SK-N-SH (cell line): ENCODE measurements around the gene CTSF. TPM values are rescaled to one million over a fixed set of nuclear protein-coding genes. Genes with fewer than 3 reads are reported as not detected.

ENCODE experiments used
- CTCF ChIA-PET: fragments of 300-600, 350-600 bp; formaldehyde crosslinking; extraction: SDS; loops from one replicate; lab custom pipeline; 2021; lab: Yijun Ruan, JAX
- POLR2A ChIA-PET: fragments of 350-600 bp; sonication (Branson Sonifier 250); formaldehyde crosslinking; extraction: SDS; loops from one replicate; lab custom pipeline; 2020; ENCODE audit warnings: antibody characterized with exemption, inconsistent platforms; lab: Yijun Ruan, JAX
- DNase-seq: peaks from one replicate; pipeline ENCODE4 v3.0.0; 2012
- H2AFZ ChIP-seq: fragments of 200-600 bp; sonication (generic); 2 replicates; pipeline ENCODE4 v1.8.1; 2016; ENCODE audit warnings: antibody characterized with exemption, mild to moderate bottlenecking, low read depth
- H3F3A ChIP-seq: fragments of 200-600 bp; sonication (generic); replicated peaks from 2 replicates; pipeline ENCODE3; 2016; ENCODE audit warnings: antibody characterized with exemption, mild to moderate bottlenecking; ENCODE audit not compliant: insufficient read depth
- H3K27ac ChIP-seq, 2 experiments: fragments of 200-500 bp in 1 of 2; fragments of 200-600 bp in 1 of 2; sonication (Bioruptor generic) in 1 of 2; sonication (generic), shearing (Covaris generic) in 1 of 2; 2 replicates each; pipeline versions ENCODE4 v1.5.1 to v1.6.1; 2014 to 2016; ENCODE audit warnings: low read depth in 2 of 2, inconsistent platforms in 1 of 2, low read length in 1 of 2, mild to moderate bottlenecking in 1 of 2, mixed read lengths in 1 of 2
- H3K27me3 ChIP-seq: fragments of 200-600 bp; sonication (generic), shearing (Covaris generic); 2 replicates; pipeline ENCODE4 v1.6.1; 2016; ENCODE audit warnings: mixed run types; ENCODE audit not compliant: insufficient read depth
- H3K36me3 ChIP-seq, 2 experiments: fragments of 200-500 bp in 1 of 2; fragments of 200-600 bp in 1 of 2; sonication (Bioruptor generic) in 1 of 2; sonication (generic) in 1 of 2; replicated peaks in 1 of 2; 2 replicates each; pipeline versions ENCODE3 to v1.5.1; 2014 to 2016; ENCODE audit warnings: low read length in 1 of 2, mild to moderate bottlenecking in 1 of 2; ENCODE audit not compliant: insufficient read depth in 2 of 2, control insufficient read depth in 1 of 2
- H3K4me1 ChIP-seq, 2 experiments: fragments of 200-500 bp in 1 of 2; fragments of 200-600 bp in 1 of 2; sonication (Bioruptor generic) in 1 of 2; sonication (generic), shearing (Covaris generic) in 1 of 2; 2 replicates each; pipeline versions ENCODE4 v1.5.1 to v1.6.1; 2014 to 2016; ENCODE audit warnings: low read depth in 1 of 2, low read length in 1 of 2, mixed run types in 1 of 2; ENCODE audit not compliant: insufficient read depth in 2 of 2, control insufficient read depth in 1 of 2
- H3K4me2 ChIP-seq: fragments of 200-600 bp; sonication (generic), shearing (Covaris generic); 2 replicates; pipeline ENCODE4 v1.6.1; 2017; ENCODE audit warnings: mixed run types
- H3K4me3 ChIP-seq, 2 experiments: fragments of 200-500 bp in 1 of 2; fragments of 200-600 bp in 1 of 2; sonication (Bioruptor generic) in 1 of 2; sonication (generic), shearing (Covaris generic) in 1 of 2; 2 replicates each; pipeline versions ENCODE4 v1.5.1 to v1.8.1; 2014 to 2016; ENCODE audit warnings: low read depth in 2 of 2, inconsistent platforms in 1 of 2, low read length in 1 of 2, mild to moderate bottlenecking in 1 of 2, mixed read lengths in 1 of 2, moderate library complexity in 1 of 2
- H3K79me2 ChIP-seq: fragments of 200-600 bp; sonication (generic); 2 replicates; pipeline ENCODE4 v1.8.1; 2017; ENCODE audit warnings: mild to moderate bottlenecking; ENCODE audit not compliant: insufficient read depth
- H3K9ac ChIP-seq: fragments of 200-600 bp; sonication (generic); 2 replicates; pipeline ENCODE4 v1.6.1; 2017; ENCODE audit warnings: mixed run types
- H3K9me2 ChIP-seq: fragments of 200-600 bp; sonication (generic); 2 replicates; pipeline ENCODE4 v1.6.1; 2017; ENCODE audit warnings: mixed run types
- H3K9me3 ChIP-seq: fragments of 200-600 bp; sonication (generic); 2 replicates; pipeline ENCODE4 v1.6.1; 2017; ENCODE audit warnings: mixed run types, mild to moderate bottlenecking, moderate library complexity
- H4K20me1 ChIP-seq: fragments of 200-600 bp; sonication (generic); 2 replicates; pipeline ENCODE4 v1.6.1; 2017; ENCODE audit warnings: mild to moderate bottlenecking, mixed run types; ENCODE audit not compliant: insufficient read depth
- ELF1 ChIP-seq: IDR thresholded peaks from 2 replicates; pipeline ENCODE4 v1.4.0; 2012
- FOSL2 ChIP-seq: IDR thresholded peaks from 2 replicates; pipeline ENCODE4 v1.4.0; 2012; ENCODE audit warnings: low read depth, mild to moderate bottlenecking, moderate library complexity, borderline replicate concordance
- FOXJ3 ChIP-seq: sonication (generic); formaldehyde crosslinking; IDR thresholded peaks from 2 replicates; pipeline ENCODE4 v1.5.1; 2020; ENCODE audit warnings: mild to moderate bottlenecking, missing genetic modification reagents
- FOXM1 ChIP-seq: IDR thresholded peaks from 2 replicates; pipeline ENCODE4 v1.4.0; 2012; ENCODE audit warnings: low read depth, mild to moderate bottlenecking
- GABPA ChIP-seq: IDR thresholded peaks from 2 replicates; pipeline ENCODE4 v1.4.0; 2012; ENCODE audit warnings: low read depth, mild to moderate bottlenecking
- JUND ChIP-seq: IDR thresholded peaks from 2 replicates; pipeline ENCODE4 v1.4.0; 2012
- MEF2A ChIP-seq: IDR thresholded peaks from 2 replicates; pipeline ENCODE4 v1.4.0; 2012; ENCODE audit warnings: low read depth, borderline replicate concordance
- MXI1 ChIP-seq: IDR thresholded peaks from 2 replicates; pipeline ENCODE4 v1.6.1; 2012; ENCODE audit warnings: mild to moderate bottlenecking, low read depth, low read length, improper control_type of control experiment
- NRF1 ChIP-seq: IDR thresholded peaks from 2 replicates; pipeline ENCODE4 v1.6.1; 2012; ENCODE audit warnings: low read depth, mild to moderate bottlenecking, low read length
- RAD21 ChIP-seq: IDR thresholded peaks from 2 replicates; pipeline ENCODE4 v1.6.1; 2012; ENCODE audit warnings: mild to moderate bottlenecking, low read length
- RCOR1 ChIP-seq: fragments of 150-350 bp; IDR thresholded peaks from 2 replicates; pipeline ENCODE4 v1.6.1; 2017; ENCODE audit warnings: antibody characterized with exemption, low read length
- RFX5 ChIP-seq: IDR thresholded peaks from 2 replicates; pipeline ENCODE4 v1.6.1; 2012; ENCODE audit warnings: mild to moderate bottlenecking, improper control_type of control experiment, low read length
- RXRA ChIP-seq: IDR thresholded peaks from 2 replicates; pipeline ENCODE4 v1.4.0; 2012; ENCODE audit warnings: low read depth, mild to moderate bottlenecking, borderline replicate concordance
- SMC3 ChIP-seq: IDR thresholded peaks from 2 replicates; pipeline ENCODE4 v1.6.1; 2012; ENCODE audit warnings: low read depth, low read length, improper control_type of control experiment
- TAF1 ChIP-seq: IDR thresholded peaks from 2 replicates; pipeline ENCODE4 v1.6.1; 2012; ENCODE audit warnings: low read depth, mild to moderate bottlenecking, low read length, moderate library complexity, borderline replicate concordance
- TCF12 ChIP-seq: IDR thresholded peaks from 2 replicates; pipeline ENCODE4 v1.4.0; 2012
- YY1 ChIP-seq: IDR thresholded peaks from 2 replicates; pipeline ENCODE4 v1.4.0; 2012; ENCODE audit warnings: low read depth, mild to moderate bottlenecking
- WGBS: methylation state at CpG from one replicate; pipeline ENCODE4 v1.1.6; 2017; ENCODE audit warnings: low lambda C conversion rate; 5-methylcytosine and 5-hydroxymethylcytosine counted together
- polyA plus RNA-seq, 3 experiments: library from polyadenylated mRNA; depleted of rRNA; stranded (reverse); fragments of >200 nt; gene quantifications; 2 replicates each; pipeline ENCODE4 v1.2.3, GENCODE V29; 2012
- TF ChIP-seq, protein P1 (sequence below): IDR thresholded peaks from 2 replicates; pipeline ENCODE4 v1.4.0; 2012; ENCODE audit warnings: low read depth, borderline replicate concordance
- TF ChIP-seq, protein P2 (sequence below): fragments of 150-350 bp; IDR thresholded peaks from 2 replicates; pipeline ENCODE4 v1.6.1; 2016; ENCODE audit warnings: mild to moderate bottlenecking, low read depth, low read length
- TF ChIP-seq, protein P3 (sequence below): IDR thresholded peaks from 2 replicates; pipeline ENCODE4 v1.4.0; 2012; ENCODE audit warnings: low read depth
- TF ChIP-seq, protein P4 (sequence below): IDR thresholded peaks from 2 replicates; pipeline ENCODE4 v1.4.0; 2012; ENCODE audit warnings: low read depth, borderline replicate concordance

CTSF gene
- polyA plus RNA-seq, 1 of the 3 experiments (the other 2 are of a cell fraction) = 57.2 TPM

DNA sequence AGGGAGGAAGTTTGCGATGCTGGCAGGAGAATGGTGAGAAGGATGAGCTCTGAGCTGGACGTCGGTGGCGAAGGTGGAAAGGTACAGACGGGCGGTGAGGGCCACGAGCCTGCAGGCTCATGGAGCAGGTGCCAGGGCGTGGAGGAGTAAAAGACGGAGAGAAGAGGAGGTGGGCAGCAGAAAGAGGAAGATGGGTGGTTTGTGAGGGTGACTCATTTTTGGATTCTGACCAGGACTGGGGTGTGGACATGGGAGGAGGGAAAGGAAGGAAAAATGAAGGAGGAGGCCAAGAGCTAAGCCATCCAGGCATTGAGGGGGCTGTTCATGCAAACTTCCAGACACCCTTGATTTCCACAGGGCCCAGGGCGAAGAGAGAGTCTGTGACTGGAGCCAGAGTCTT lies 26.0 kb downstream of the CTSF start:
- Histone ChIP-seq H3K4me1 (peaks cover 0 to 10% of the 10 kb centered on the region in 2 experiments; a peak in 1 of 4 replicates), H3K4me2 (no peak overlapping the region), H3K79me2 (peaks cover 7% of the 10 kb centered on the region), H3K27me3 (no peaks in the 10 kb centered on the region), H3K9me3 (no peaks in the 10 kb centered on the region), H2AFZ (no peak overlapping the region), H3K27ac (no peak overlapping the region), H4K20me1 (no peaks in the 10 kb centered on the region), H3K4me3 (no peak overlapping the region), H3K9ac (no peak overlapping the region), H3K36me3 (peaks cover 4 to 13% of the 10 kb centered on the region in 2 experiments), H3K9me2 (no peaks in the 10 kb centered on the region), H3F3A (peaks cover 4% of the 10 kb centered on the region)
- TF ChIP-seq YY1 = no peak
- TF ChIP-seq FOSL2 = no peak
- TF ChIP-seq, protein P1, sequence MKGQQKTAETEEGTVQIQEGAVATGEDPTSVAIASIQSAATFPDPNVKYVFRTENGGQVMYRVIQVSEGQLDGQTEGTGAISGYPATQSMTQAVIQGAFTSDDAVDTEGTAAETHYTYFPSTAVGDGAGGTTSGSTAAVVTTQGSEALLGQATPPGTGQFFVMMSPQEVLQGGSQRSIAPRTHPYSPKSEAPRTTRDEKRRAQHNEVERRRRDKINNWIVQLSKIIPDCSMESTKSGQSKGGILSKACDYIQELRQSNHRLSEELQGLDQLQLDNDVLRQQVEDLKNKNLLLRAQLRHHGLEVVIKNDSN = no peak
- TF ChIP-seq RAD21 = no peak
- TF ChIP-seq NRF1 = no peak
- TF ChIP-seq MEF2A = no peak
- TF ChIP-seq MXI1 = no peak
- TF ChIP-seq FOXM1 = no peak
- no peak for TF ChIP-seq RCOR1
- TF ChIP-seq, protein P2, sequence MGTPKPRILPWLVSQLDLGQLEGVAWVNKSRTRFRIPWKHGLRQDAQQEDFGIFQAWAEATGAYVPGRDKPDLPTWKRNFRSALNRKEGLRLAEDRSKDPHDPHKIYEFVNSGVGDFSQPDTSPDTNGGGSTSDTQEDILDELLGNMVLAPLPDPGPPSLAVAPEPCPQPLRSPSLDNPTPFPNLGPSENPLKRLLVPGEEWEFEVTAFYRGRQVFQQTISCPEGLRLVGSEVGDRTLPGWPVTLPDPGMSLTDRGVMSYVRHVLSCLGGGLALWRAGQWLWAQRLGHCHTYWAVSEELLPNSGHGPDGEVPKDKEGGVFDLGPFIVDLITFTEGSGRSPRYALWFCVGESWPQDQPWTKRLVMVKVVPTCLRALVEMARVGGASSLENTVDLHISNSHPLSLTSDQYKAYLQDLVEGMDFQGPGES = no peak
- no peak for TF ChIP-seq TAF1
- TF ChIP-seq, protein P3, sequence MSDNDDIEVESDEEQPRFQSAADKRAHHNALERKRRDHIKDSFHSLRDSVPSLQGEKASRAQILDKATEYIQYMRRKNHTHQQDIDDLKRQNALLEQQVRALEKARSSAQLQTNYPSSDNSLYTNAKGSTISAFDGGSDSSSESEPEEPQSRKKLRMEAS = no peak
- no peak for TF ChIP-seq FOXJ3
- DNase-seq = no peak
- CTCF ChIA-PET = interaction anchor here (1.0 to 2.3 kb wide), 3 partner anchors 124 to 153 kb away, joined by 3 to 10 read pairs (median 3); no protein-coding TSS in a partner anchor
- POLR2A ChIA-PET = interaction anchor here (0.9 kb wide), 1 partner anchor 32 kb away, joined by 4 read pairs; the partner anchor contains the start of gene BBS1
- 93% methylated on average over 10 of the region's 10 CpGs for WGBS

DNA sequence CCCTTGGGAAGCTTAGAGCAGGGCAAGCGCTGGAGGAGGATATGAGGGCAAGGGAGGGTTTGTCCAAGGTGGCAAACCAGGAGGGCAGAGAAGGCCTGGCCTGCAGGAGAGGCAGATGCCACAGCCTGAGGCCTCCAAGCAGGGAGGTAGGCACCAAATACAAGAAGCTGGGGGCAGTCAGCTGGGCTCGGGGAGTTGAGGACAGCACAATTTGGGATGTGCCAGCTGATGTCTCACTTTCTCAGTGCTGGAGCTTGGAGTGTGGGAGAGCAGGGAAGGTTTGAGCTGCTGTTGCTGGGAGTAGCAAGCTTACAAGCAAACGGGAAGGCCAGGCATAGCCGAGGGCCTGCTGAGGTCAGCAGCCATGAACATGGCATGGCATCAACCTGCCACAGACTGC lies 26.5 kb downstream of the CTSF start:
- TF ChIP-seq JUND (no peak), TCF12 (no peak), ELF1 (no peak), RXRA (no peak), RFX5 (no peak), GABPA (no peak), SMC3 (no peak)
- TF ChIP-seq, protein P4, sequence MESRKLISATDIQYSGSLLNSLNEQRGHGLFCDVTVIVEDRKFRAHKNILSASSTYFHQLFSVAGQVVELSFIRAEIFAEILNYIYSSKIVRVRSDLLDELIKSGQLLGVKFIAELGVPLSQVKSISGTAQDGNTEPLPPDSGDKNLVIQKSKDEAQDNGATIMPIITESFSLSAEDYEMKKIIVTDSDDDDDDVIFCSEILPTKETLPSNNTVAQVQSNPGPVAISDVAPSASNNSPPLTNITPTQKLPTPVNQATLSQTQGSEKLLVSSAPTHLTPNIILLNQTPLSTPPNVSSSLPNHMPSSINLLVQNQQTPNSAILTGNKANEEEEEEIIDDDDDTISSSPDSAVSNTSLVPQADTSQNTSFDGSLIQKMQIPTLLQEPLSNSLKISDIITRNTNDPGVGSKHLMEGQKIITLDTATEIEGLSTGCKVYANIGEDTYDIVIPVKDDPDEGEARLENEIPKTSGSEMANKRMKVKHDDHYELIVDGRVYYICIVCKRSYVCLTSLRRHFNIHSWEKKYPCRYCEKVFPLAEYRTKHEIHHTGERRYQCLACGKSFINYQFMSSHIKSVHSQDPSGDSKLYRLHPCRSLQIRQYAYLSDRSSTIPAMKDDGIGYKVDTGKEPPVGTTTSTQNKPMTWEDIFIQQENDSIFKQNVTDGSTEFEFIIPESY = no peak
- TF ChIP-seq, protein P2 = no peak
- peaks cover 4% of the 10 kb centered on the region for H3F3A ChIP-seq
- H3K4me3 ChIP-seq = no peak overlapping the region
- no peak overlapping the region for H2AFZ ChIP-seq
- POLR2A ChIA-PET = interaction anchor here (0.9 kb wide), 1 partner anchor 31 kb away, joined by 4 read pairs; the partner anchor contains the start of gene BBS1
- H3K27ac ChIP-seq = no peak overlapping the region
- H3K36me3 ChIP-seq = peaks cover 4 to 13% of the 10 kb centered on the region in 2 experiments
- DNase-seq = no peak
- no peak overlapping the region for H3K9ac ChIP-seq
- CTCF ChIA-PET = interaction anchor here (1.5 to 2.3 kb wide), 2 partner anchors 137 to 153 kb away, joined by 3 to 10 read pairs; no protein-coding TSS in a partner anchor
- H3K79me2 ChIP-seq = peaks cover 7% of the 10 kb centered on the region
- no peak overlapping the region for H3K4me2 ChIP-seq
- H3K9me3 ChIP-seq = no peaks in the 10 kb centered on the region
- H3K4me1 ChIP-seq = peaks cover 0 to 10% of the 10 kb centered on the region in 2 experiments; a peak in 1 of 4 replicates
- H3K27me3 ChIP-seq = no peaks in the 10 kb centered on the region
- WGBS = 90% methylated on average over 4 of the region's 4 CpGs
- H3K9me2 ChIP-seq = no peaks in the 10 kb centered on the region
- H4K20me1 ChIP-seq = no peaks in the 10 kb centered on the region
